Activated naive CD8-positive, alpha-beta T cell (primary cell): ENCODE results near the gene ULK4.
"Not testable (repeated sequence)": the region's sequence is repeated elsewhere in the genome, so short reads cannot be mapped to it uniquely, and the experiment has no call there.

ENCODE experiments used
- H3K27ac Mint-ChIP-seq: one replicate; pipeline ENCODE4 v1.8.0; 2021; ENCODE audit warnings: mixed read lengths
- H3K27me3 Mint-ChIP-seq: one replicate; pipeline ENCODE4 v1.8.0; 2021; ENCODE audit warnings: mixed read lengths
- H3K36me3 Mint-ChIP-seq: one replicate; pipeline ENCODE4 v1.8.0; 2021; ENCODE audit warnings: mixed read lengths
- H3K4me1 Mint-ChIP-seq: one replicate; pipeline ENCODE4 v1.8.0; 2021; ENCODE audit warnings: low read depth, mixed read lengths
- H3K4me3 Mint-ChIP-seq: one replicate; pipeline ENCODE4 v1.8.0; 2021; ENCODE audit warnings: mild to moderate bottlenecking, mixed read lengths
- H3K9me3 Mint-ChIP-seq: one replicate; pipeline ENCODE4 v1.8.0; 2021; ENCODE audit warnings: low read depth, mixed read lengths

Gene ULK4

DNA sequence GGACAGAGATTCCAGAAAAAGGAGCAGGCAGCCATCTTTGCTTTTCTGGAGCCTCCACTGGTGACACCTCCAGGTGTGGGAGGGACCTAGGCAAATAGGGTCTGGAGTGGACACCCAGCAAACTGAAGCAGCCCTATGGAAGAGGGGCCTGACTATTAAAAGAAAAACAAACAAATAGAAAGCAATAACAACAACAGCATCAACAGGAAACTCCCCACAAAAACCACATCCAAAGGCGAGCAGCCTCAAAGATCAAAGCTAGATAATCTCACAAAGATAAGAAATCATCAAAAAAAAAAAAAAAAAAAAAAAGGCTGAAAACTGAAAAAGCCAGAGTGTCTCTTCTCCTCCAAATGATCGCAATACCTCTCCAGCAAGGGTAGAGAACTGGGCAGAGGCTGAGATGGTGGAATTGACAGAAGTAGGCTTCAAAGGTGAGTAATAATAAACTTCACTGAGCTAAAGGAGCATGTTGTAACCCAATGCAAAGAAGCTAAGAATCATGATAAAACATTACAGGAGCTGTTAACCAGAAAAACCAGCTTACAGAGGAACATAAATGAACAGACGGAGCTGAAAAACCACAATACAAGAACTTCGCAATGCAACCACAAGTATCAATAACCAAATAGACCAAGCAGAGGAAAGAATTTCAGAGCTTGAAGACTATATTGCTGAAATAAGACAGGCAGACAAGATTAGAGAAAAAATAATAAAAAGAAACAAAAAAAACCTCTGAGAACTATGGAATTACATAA lies 537.2 kb downstream of the ULK4 start:
- no peak overlapping the region for H3K27ac Mint-ChIP-seq
- H3K4me3 Mint-ChIP-seq: peak overlapping the region; percentile 1
- H3K36me3 Mint-ChIP-seq: peaks cover 14% of the 10 kb centered on the region
- H3K27me3 Mint-ChIP-seq: no peaks in the 10 kb centered on the region
- peaks cover 9% of the 10 kb centered on the region for H3K9me3 Mint-ChIP-seq
- peaks cover 10% of the 10 kb centered on the region for H3K4me1 Mint-ChIP-seq

DNA sequence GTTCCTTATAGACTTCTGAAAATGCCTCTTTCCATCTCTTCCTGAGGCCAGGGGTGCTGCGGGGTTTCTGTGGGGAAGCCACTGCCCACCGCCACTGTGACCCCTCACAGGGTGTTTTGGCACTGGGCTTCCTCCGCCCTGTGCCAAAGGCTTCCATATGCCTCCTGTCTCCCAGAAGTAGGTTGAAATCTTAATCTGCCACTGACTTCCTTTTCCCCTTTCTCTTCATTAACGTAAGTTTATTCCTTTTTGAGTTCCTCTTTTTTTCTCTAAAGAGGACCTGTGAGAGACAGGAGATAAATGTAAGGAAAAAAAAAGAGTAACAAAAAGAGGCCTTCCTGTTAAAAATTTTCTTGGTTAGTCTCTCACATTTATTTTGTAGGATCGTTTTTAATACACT lies 542.1 kb downstream of the ULK4 start:
- H3K36me3 Mint-ChIP-seq: no peaks in the 10 kb centered on the region
- no peak overlapping the region for H3K4me3 Mint-ChIP-seq
- H3K27ac Mint-ChIP-seq: no peak overlapping the region
- peaks cover 5% of the 10 kb centered on the region for H3K4me1 Mint-ChIP-seq
- no peaks in the 10 kb centered on the region for H3K27me3 Mint-ChIP-seq
- H3K9me3 Mint-ChIP-seq: no peaks in the 10 kb centered on the region

DNA sequence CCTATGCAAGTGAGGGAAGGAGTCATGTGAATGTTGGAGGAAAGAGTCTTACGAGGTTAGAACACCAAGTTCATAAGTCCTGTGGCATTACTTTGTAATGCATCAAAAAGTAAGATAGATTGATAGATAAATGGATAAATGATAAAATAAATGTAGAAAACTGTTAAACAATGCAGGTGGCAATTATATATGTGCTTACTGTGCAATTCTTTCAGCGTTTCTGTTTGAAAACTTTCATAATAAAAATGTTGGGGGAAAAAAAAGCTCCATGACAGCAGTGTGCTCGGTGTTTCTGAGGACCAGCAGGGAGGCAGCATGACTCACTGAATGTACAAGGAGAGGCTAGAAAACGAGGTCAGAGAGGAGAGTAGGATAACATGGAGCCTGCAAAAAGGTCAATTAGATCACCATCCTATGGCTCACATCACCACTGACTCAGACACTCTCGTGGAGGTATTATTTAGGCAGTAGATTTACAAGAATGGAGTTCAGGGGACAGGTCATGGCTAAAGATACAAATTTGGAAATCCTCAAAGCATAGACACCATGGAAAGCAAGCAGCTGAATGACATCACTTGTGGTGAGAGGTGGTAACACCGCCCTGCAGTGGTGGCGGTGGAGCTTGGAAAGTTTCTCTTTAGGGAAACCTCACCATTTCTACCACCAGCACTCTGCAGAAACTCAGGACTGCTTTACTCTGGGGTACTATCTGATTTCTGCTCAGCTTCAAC lies 542.8 kb downstream of the ULK4 start:
- Mint-ChIP-seq H3K27ac (no peak overlapping the region), H3K4me3 (no peak overlapping the region)

DNA sequence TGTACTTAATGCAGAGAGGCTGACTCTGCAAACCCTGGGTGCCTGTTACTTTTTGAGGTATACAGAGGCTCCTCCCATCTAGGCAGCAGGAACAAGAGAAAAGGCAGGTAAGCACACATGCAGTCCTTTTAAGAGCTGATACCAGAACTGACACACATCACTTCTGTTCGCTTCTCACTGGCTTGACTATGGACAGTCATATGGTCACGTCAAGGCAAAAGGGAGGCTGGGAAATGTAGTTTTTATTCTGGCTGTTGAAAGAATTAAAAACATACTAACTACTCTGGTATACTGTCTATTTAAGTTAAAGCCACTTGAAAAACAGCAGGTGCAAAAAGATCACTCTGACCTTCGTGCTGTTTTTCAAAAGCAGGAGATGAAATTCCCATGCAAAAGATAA lies 544.3 kb downstream of the ULK4 start:
- peaks cover 1% of the 10 kb centered on the region for H3K4me1 Mint-ChIP-seq
- no peaks in the 10 kb centered on the region for H3K9me3 Mint-ChIP-seq
- H3K36me3 Mint-ChIP-seq: no peaks in the 10 kb centered on the region
- H3K27ac Mint-ChIP-seq: no peak overlapping the region
- no peak overlapping the region for H3K4me3 Mint-ChIP-seq
- H3K27me3 Mint-ChIP-seq: no peaks in the 10 kb centered on the region

More for the DNA sequence above, 542.8 kb downstream of the ULK4 start:
- Mint-ChIP-seq H3K27me3 (no peaks in the 10 kb centered on the region), H3K36me3 (no peaks in the 10 kb centered on the region), H3K4me1 (peaks cover 1% of the 10 kb centered on the region), H3K9me3 (no peaks in the 10 kb centered on the region)

DNA sequence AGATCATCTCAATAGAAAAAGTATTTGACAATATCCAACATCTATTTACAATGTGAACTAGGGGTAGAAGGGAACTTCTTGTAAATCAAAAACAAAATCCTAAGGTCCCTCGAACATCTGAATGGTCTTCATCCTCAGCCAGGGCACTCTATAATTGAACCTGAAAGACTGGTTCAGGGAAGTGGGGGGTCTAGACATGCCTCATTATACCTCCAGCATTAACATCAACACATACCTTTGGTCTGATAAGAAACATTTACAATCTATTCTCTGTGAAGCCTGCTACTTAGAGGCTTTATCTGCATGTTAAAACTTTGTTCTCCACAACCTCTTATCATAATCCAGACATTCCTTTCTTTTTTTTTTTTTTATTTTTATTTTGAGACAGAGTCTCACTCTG lies 550.8 kb downstream of the ULK4 start:
- Mint-ChIP-seq H3K4me3 (no peak overlapping the region), H3K27me3 (no peaks in the 10 kb centered on the region), H3K36me3 (peaks cover 8% of the 10 kb centered on the region), H3K9me3 (no peaks in the 10 kb centered on the region), H3K27ac (no peak overlapping the region), H3K4me1 (no peaks in the 10 kb centered on the region)

DNA sequence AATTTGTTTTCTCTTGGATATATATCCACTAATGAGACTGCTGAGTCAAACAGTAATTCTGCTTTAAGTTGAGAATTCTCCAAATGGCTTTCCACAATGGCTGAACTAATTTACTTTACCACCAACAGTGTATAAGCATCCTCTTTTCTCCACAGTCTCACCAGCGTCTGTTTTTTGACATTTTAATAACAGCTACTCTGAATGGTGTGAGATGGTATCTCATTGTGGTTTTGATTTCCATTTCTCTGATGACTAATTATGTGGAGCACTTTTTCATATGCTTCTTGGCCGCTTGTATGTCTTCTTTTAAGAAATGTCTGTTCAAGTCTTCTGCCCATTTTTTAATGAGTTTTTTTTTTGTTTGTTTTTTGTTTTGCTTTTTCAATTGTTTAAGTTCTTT lies 556.4 kb downstream of the ULK4 start:
- H3K27me3 Mint-ChIP-seq: no peaks in the 10 kb centered on the region
- no peaks in the 10 kb centered on the region for H3K4me1 Mint-ChIP-seq
- peaks cover 7% of the 10 kb centered on the region for H3K36me3 Mint-ChIP-seq
- peaks cover 4% of the 10 kb centered on the region for H3K9me3 Mint-ChIP-seq
- H3K27ac Mint-ChIP-seq: no peak overlapping the region
- no peak overlapping the region for H3K4me3 Mint-ChIP-seq

DNA sequence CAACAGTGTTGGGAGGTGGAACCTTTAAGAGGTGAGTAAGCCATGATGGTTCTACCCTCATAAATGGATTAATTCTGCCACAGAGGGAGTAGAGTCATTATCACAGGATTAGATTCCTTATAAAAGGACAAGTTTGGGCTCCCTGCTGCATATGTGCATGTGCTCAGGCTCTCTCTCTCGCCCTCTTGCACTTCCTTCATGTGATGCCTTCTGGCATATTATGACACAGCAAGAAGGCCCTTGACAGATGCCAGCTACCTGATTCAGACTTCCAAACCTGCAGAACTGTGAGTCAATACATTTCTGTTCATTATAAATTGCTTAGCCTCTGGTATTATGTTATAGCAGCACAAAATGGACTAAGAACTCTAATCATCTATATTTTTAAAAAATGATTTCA lies 557.3 kb downstream of the ULK4 start:
- H3K36me3 Mint-ChIP-seq: peaks cover 7% of the 10 kb centered on the region
- peaks cover 4% of the 10 kb centered on the region for H3K9me3 Mint-ChIP-seq
- no peaks in the 10 kb centered on the region for H3K27me3 Mint-ChIP-seq
- H3K4me3 Mint-ChIP-seq: no peak overlapping the region
- no peaks in the 10 kb centered on the region for H3K4me1 Mint-ChIP-seq
- no peak overlapping the region for H3K27ac Mint-ChIP-seq

DNA sequence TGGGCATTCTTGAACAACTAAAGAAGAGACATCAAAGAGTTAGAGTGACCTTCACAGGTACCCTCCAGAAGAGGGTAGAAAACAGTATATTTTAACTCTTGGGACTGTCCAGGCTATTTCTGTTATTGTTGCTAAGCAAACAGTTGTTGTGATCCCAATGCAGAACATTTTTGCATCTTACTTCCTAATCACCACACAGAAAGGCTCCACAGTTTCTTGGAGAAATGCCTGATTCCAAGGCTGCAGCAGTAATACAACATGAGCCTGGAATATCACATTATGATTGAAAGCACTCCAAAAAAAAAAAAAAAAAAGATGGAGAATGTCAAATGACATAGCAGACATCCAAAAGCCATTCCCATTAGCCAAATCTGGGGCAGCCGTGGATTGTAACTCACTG lies 567.0 kb downstream of the ULK4 start:
- no peak overlapping the region for H3K4me3 Mint-ChIP-seq
- no peaks in the 10 kb centered on the region for H3K27me3 Mint-ChIP-seq
- H3K4me1 Mint-ChIP-seq: no peaks in the 10 kb centered on the region
- H3K27ac Mint-ChIP-seq: no peak overlapping the region
- H3K36me3 Mint-ChIP-seq: peaks cover 43% of the 10 kb centered on the region
- H3K9me3 Mint-ChIP-seq: peaks cover 5% of the 10 kb centered on the region

DNA sequence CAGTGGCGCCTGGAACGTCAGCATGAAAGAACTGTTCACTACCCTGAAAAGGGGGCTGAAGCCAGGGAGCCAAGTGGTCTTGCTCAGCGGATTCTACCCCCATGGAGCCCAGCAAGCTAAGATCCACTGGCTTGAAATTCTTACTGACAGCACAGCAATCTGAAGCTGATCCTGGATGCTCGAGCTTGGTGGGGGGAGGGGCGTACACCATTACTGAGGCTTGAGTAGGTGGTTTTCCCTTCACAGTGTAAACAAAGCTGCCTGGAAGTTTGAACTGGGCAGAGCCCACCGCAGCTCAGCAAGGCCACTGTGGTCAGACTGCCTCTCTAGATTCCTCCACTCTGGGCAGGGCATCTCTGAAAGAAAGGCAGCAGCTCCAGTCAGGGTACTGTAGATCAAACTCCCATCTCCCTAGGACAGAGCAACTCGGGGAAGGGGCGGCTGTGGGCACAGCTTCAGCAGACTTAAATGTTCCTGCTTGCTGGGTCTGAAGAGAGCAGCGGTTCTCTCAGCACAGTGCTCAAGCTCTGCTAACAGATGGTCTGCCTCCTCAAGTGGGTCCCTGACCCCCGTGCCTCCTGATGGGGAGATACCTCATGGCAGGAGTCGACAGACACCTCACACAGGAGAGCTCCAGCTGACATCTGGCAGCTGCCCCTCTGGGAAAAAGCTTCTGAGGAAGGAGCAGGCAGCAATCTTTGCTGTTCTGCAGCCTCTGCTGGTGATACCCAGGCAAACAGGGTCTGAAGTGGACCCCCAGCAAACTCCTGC lies 591.0 kb downstream of the ULK4 start:
- H3K4me1 Mint-ChIP-seq, H3K9me3 Mint-ChIP-seq, H3K27ac Mint-ChIP-seq, H3K4me3 Mint-ChIP-seq, H3K27me3 Mint-ChIP-seq: not testable (repeated sequence)
- H3K36me3 Mint-ChIP-seq: peaks cover 19% of the 10 kb centered on the region

DNA sequence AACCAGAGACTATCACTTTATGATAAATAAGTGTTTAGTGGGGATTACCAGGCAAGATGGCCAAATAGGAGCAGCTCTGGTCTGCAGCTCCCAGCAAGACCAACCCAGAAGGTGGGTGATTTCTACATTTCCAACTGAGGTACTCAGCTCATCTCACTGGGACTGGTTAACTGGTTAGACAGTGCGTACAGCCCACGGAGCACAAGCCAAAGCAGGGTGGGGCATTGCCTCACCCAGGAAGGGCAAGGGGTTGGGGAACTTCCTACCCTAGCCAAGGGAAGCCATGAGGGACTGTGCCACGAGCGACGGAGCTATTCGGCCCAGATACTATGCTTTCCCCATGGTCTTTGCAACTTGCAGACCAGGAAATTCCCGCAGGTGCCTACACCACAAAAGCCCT lies 591.6 kb downstream of the ULK4 start:
- peaks cover 3% of the 10 kb centered on the region for H3K9me3 Mint-ChIP-seq

DNA sequence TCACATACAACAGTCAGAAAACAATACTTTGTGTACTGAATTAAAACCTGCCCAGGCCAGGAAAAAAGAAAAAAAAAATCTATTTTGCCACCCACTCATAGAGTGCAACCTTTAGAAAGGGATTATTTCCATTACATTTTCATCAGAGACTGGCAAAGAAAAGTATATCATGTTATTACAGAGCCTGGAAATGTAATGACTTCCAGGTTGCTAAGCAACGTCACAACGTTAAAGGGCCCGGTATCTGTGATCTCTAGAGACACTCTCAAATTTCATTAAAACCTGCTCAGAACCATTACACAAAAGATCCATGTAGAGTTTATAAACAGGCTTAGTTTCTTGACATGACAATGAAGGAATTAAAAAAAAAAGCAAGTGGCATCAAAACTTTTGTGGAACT lies 592.1 kb downstream of the ULK4 start:
- no peaks in the 10 kb centered on the region for H3K4me1 Mint-ChIP-seq
- peaks cover 3% of the 10 kb centered on the region for H3K9me3 Mint-ChIP-seq
- no peak overlapping the region for H3K27ac Mint-ChIP-seq
- H3K36me3 Mint-ChIP-seq: peaks cover 14% of the 10 kb centered on the region
- no peaks in the 10 kb centered on the region for H3K27me3 Mint-ChIP-seq
- no peak overlapping the region for H3K4me3 Mint-ChIP-seq

More for the DNA sequence above, 591.6 kb downstream of the ULK4 start:
- no peak overlapping the region for H3K27ac Mint-ChIP-seq
- H3K4me1 Mint-ChIP-seq: no peaks in the 10 kb centered on the region
- peaks cover 14% of the 10 kb centered on the region for H3K36me3 Mint-ChIP-seq
- no peak overlapping the region for H3K4me3 Mint-ChIP-seq
- H3K27me3 Mint-ChIP-seq: no peaks in the 10 kb centered on the region

DNA sequence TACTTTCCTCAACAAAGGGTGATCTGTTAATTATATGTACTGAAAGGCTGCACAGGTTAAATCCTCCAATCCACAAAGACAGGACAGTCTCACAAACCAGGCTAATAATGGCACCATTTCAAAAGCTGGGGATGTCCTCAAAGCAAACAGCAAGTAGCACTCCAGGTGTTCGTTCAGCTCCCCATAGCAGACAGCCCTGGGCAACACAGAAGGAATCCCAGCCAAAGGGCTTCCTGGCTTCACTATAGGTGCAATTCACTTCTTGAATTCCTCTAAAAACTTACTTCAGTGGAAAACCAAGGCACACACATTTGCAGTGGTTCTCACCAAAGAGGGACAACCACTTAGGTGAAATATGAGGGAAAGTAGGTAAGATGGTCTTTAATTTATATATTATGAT lies 595.9 kb downstream of the ULK4 start:
- H3K27me3 Mint-ChIP-seq: no peaks in the 10 kb centered on the region
- no peak overlapping the region for H3K27ac Mint-ChIP-seq
- H3K4me3 Mint-ChIP-seq: no peak overlapping the region
- H3K36me3 Mint-ChIP-seq: peaks cover 5% of the 10 kb centered on the region
- no peaks in the 10 kb centered on the region for H3K9me3 Mint-ChIP-seq
- H3K4me1 Mint-ChIP-seq: no peaks in the 10 kb centered on the region

DNA sequence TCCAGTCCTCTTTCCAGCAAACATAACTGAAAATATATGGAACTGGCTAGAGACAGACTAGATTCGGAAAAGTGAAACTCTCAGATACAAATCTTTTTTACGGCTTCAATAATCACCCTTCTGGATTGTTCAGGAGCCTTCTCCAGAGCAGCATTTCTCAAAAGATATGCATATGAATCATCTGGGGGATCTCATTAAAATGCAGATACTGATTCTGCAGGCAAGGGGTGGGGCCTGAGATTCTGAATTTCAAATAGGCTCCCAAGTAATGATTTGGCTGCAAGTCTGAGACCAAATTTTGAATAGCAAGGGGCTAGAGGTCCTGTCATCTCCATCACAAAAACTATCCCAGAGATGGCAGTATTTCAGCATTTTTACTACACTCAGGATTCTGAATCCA lies 597.2 kb downstream of the ULK4 start:
- H3K36me3 Mint-ChIP-seq: peaks cover 15% of the 10 kb centered on the region
- H3K4me1 Mint-ChIP-seq: no peaks in the 10 kb centered on the region
- H3K27me3 Mint-ChIP-seq: no peaks in the 10 kb centered on the region
- no peak overlapping the region for H3K27ac Mint-ChIP-seq
- H3K4me3 Mint-ChIP-seq: no peak overlapping the region
- H3K9me3 Mint-ChIP-seq: no peaks in the 10 kb centered on the region

DNA sequence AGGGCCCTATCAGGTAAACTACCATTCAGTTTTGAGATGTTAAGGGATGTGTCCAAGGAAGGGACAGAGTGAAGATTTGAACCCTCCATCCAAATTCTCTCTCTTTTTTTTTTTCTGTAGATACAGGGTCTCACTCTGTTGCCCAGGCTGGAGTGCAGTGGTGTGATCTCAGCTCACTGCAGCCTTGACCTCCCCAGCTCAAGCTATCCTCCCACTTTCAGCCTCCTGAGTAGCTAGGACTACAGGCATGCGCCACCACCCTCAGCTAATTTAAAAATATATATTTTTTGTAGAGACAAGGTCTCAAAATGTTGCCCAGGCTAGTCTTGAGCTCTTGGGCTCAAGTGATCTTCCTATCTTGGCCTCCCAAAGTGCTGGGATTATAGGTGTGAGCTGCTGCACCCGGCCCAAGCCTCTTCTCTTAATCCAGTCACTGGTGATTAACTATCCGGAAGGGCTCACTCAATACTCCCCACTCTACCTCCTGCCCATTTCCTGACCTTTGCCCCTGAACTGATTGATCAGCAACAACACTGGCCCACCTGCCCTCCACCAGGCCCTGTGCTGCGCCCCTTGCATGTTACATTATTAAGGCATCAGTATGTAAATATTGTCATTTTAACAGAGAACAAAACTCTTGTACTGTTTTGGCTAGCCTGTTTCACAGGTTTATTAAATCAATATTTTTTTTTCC lies 597.9 kb downstream of the ULK4 start:
- no peak overlapping the region for H3K27ac Mint-ChIP-seq
- no peaks in the 10 kb centered on the region for H3K9me3 Mint-ChIP-seq
- H3K36me3 Mint-ChIP-seq: peaks cover 21% of the 10 kb centered on the region
- H3K4me1 Mint-ChIP-seq: no peaks in the 10 kb centered on the region
- H3K4me3 Mint-ChIP-seq: no peak overlapping the region
- no peaks in the 10 kb centered on the region for H3K27me3 Mint-ChIP-seq
